ENCODE measurements around the gene SPRY4.

Gene SPRY4

GRCh38 chr5:142324136-142324870, 518 bp downstream of the SPRY4 start:
- Histone ChIP-seq H3K9me2 (replicated peaks; ENCODE audit: control insufficient read depth, low read length) (no peaks in the 10 kb centered on the region), H3K4me2 (ENCODE audit: low read length) (peak overlapping the region; percentile 49), H3K36me3 (ENCODE audit: control insufficient read depth, low read length) (no peaks in the 10 kb centered on the region), H3K79me2 (ENCODE audit: control insufficient read depth, low read length) (no peaks in the 10 kb centered on the region), H4K20me1 (ENCODE audit: control insufficient read depth, insufficient read depth, low read depth, low read length) (peaks cover 17% of the 10 kb centered on the region), H3K27ac (ENCODE audit: low read depth, low read length) (no peak overlapping the region), H3K4me1 (ENCODE audit: control insufficient read depth, low read length) (peaks cover 9% of the 10 kb centered on the region; the same call in 1 of the 2 replicates), H3K27me3 (ENCODE audit: control insufficient read depth, low read length) (peaks cover 70% of the 10 kb centered on the region), H3K4me3 (ENCODE audit: low read length) (peak overlapping the region; percentile 20; the same call in 1 of the 2 replicates), H3F3A (ENCODE audit: control insufficient read depth, insufficient read depth) (no peaks in the 10 kb centered on the region), H3K9me3 (ENCODE audit: control insufficient read depth, insufficient read depth, low read length) (no peaks in the 10 kb centered on the region)
- TF ChIP-seq CTCF (IDR thresholded peaks at IDR 0.05; ENCODE audit: low read depth, low read length, poor library complexity, severe bottlenecking): peak; percentile 26
- TF ChIP-seq EZH2phosphoT487 (IDR thresholded peaks at IDR 0.05; ENCODE audit: borderline replicate concordance, low read length): 0 out of 2 replicates have a peak, but pooled peaks have one; percentile 43

- H3K79me2 ChIP-seq (ENCODE audit: control insufficient read depth, low read length): no peaks in the 10 kb centered on the region
- H3K4me3 ChIP-seq (ENCODE audit: low read length): no peak overlapping the region
Measured at GRCh38 chr5:142323480-142324135, 1.2 kb downstream of the SPRY4 start.

GRCh38 chr5:142322747-142323479, 1.9 kb downstream of the SPRY4 start:
- H3K36me3 ChIP-seq (ENCODE audit: control insufficient read depth, low read length): no peaks in the 10 kb centered on the region
- H3K4me1 ChIP-seq (ENCODE audit: control insufficient read depth, low read length): peaks cover 9% of the 10 kb centered on the region; the same call in 1 of the 2 replicates
- H3K4me2 ChIP-seq (ENCODE audit: low read length): no peak overlapping the region
- H3K27ac ChIP-seq (ENCODE audit: low read depth, low read length): no peak overlapping the region
- peaks cover 17% of the 10 kb centered on the region for H4K20me1 ChIP-seq (ENCODE audit: control insufficient read depth, insufficient read depth, low read depth, low read length)
- H3K4me3 ChIP-seq (ENCODE audit: low read length): no peak overlapping the region
- no peaks in the 10 kb centered on the region for H3K9me3 ChIP-seq (ENCODE audit: control insufficient read depth, insufficient read depth, low read length)
- H3F3A ChIP-seq (ENCODE audit: control insufficient read depth, insufficient read depth): no peaks in the 10 kb centered on the region
- no peaks in the 10 kb centered on the region for H3K79me2 ChIP-seq (ENCODE audit: control insufficient read depth, low read length)
- no peak for TF ChIP-seq EZH2phosphoT487 (IDR thresholded peaks at IDR 0.05; ENCODE audit: borderline replicate concordance, low read length)
- no peaks in the 10 kb centered on the region for H3K9me2 ChIP-seq (replicated peaks; ENCODE audit: control insufficient read depth, low read length)
- peaks cover 74% of the 10 kb centered on the region for H3K27me3 ChIP-seq (ENCODE audit: control insufficient read depth, low read length)

More at GRCh38 chr5:142323480-142324135, 1.2 kb downstream of the SPRY4 start:
- peaks cover 9% of the 10 kb centered on the region; the same call in 1 of the 2 replicates for H3K4me1 ChIP-seq (ENCODE audit: control insufficient read depth, low read length)
- peaks cover 75% of the 10 kb centered on the region for H3K27me3 ChIP-seq (ENCODE audit: control insufficient read depth, low read length)
- H3F3A ChIP-seq (ENCODE audit: control insufficient read depth, insufficient read depth): no peaks in the 10 kb centered on the region
- no peak overlapping the region for H3K27ac ChIP-seq (ENCODE audit: low read depth, low read length)
- no peaks in the 10 kb centered on the region for H3K9me2 ChIP-seq (replicated peaks; ENCODE audit: control insufficient read depth, low read length)
- no peak for TF ChIP-seq CTCF (IDR thresholded peaks at IDR 0.05; ENCODE audit: low read depth, low read length, poor library complexity, severe bottlenecking)
- TF ChIP-seq EZH2phosphoT487 (IDR thresholded peaks at IDR 0.05; ENCODE audit: borderline replicate concordance, low read length): no peak
- H3K4me2 ChIP-seq (ENCODE audit: low read length): no peak overlapping the region
- no peaks in the 10 kb centered on the region for H3K9me3 ChIP-seq (ENCODE audit: control insufficient read depth, insufficient read depth, low read length)
- H4K20me1 ChIP-seq (ENCODE audit: control insufficient read depth, insufficient read depth, low read depth, low read length): peaks cover 17% of the 10 kb centered on the region
- H3K36me3 ChIP-seq (ENCODE audit: control insufficient read depth, low read length): no peaks in the 10 kb centered on the region
